Jurkat, Clone E6-1 (cell line): ENCODE measurements around the gene POM121C.
"Not testable (repeated sequence)": the region's sequence is repeated elsewhere in the genome, so short reads cannot be mapped to it uniquely, and the experiment has no call there.

Experiments used
- DNase-seq: peaks from one replicate; pipeline ENCODE4 v3.0.0-alpha.2; 2011; ENCODE audit warnings: low read depth, low spot score
- H3K4me3 ChIP-seq: 2 replicates; pipeline ENCODE4 v1.5.1; 2011; ENCODE audit warnings: mild to moderate bottlenecking, low read length, control low read depth, moderate library complexity

Gene POM121C

DNA sequence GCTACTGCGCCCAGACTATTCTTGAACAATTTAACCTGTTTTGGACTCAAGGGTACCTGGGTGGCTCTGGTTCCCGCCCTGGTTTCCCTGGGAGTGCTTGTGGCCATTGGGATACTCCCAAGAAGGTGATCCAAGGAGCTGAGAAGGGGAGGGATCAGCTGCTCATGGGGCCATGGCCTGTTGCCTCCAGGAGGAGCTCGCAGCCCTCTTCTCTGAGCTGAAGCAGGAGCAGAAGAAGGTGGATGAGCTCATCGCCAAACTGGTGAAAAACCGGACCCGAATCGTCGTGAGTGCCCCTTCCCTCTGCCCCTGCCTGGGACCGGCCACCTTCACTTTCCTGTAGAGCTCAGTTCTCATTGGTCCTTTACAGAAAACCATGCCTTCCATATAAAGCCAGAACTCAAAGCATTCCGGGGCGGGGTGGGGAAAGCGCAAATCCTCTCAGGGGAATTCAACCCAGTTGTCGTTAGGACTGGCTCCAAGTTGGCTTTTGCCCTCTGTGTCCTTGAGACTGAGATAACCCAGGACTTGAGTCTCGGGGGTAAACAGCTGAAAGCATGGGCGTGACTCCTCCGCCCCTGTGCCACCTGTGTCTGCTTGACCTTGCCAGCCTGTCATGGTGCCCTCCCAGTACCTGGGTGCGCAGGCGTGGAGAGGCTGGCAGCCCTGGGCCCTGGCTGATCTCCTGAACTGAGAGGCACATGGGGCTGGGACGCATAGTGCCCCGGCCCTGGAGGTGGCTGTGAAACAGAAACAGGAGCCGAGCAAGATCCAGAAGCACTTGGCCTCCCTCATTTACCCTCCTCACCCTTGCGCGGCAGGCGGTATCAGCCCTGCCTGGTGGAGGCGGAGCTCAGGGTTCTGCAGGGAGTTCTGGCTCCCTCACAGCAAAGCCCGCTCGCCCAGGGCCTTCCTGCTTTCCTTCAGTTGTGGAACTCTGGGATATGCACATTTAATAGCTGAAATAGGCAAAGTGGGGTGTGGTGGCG, 82.3 kb downstream of the POM121C start:
- not testable (repeated sequence) for H3K4me3 ChIP-seq, DNase-seq

DNA sequence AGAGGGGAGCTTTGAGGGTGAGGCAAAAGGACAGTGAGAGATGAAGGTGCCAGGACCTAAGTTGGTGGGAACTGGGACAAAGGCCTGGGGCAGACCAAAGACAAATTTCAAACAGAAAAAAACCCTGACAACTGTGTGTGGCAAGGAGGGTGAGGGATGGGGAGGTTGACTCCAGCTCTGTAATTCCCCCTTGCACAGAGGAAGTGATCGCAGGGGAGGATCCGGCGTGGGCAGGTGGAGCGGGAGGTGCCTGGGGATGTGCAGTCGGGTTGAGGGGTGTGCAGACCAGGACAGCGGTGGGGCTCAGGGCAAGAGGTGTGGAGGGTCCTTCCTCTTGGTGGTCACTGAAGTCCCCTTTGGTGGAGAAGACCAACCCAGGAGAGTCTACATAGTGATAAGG, 85.5 kb downstream of the POM121C start:
- H3K4me3 ChIP-seq = not testable (repeated sequence)

DNA sequence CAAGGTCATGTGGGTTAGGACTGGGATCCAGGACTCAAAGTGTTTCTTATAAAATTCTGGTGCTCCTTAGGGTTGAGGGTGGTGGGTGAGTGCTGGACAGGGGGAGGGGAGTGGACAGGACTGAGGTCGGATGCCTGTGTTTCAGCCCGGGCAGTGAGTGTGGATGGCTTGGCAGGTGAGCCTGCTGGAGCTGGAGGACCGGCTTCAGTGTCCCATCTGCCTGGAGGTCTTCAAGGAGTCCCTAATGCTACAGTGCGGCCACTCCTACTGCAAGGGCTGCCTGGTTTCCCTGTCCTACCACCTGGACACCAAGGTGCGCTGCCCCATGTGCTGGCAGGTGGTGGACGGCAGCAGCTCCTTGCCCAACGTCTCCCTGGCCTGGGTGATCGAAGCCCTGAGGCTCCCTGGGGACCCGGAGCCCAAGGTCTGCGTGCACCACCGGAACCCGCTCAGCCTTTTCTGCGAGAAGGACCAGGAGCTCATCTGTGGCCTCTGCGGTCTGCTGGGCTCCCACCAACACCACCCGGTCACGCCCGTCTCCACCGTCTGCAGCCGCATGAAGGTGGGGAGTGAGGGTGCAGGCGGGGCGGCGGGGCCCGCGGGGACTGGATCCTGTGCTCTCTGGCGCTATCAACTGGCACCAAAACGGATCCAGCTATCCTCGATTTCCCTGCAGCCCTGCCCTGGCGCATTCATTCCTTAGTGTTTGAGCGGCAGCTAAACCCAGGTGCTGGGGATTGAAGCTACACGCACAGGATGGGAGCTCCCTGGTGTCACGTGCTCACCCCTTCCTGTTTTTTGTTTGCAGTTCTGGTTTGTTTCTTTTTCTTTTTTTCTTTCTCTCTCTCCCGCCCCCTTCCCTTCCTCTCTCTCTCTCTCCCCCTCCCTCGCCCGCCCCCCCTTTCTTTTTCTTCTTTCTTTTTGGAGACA, 87.1 kb downstream of the POM121C start:
- not testable (repeated sequence) for DNase-seq, H3K4me3 ChIP-seq

More for the DNA sequence above, 85.5 kb downstream of the POM121C start:
- DNase-seq = not testable (repeated sequence)

DNA sequence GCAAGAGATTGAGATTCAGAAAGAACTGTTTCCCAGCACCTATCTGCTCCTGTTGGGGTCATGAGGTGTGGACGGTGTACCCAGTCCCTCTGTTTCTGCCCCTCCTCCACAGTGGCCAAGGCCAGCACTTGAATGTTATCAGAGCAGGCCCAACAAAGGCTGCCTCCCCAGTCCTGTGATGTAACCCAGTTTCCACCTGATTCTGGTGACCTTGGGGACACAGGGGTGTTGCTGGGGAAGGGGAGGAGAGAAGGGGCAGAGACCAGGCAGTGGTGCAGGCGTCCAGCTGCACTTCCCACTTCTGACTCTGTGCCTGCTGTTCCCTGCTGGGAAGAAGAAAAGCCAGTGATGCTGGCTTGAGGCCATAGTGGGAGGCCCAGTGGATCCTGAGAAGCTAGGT, 88.2 kb downstream of the POM121C start:
- DNase-seq, H3K4me3 ChIP-seq: not testable (repeated sequence)

DNA sequence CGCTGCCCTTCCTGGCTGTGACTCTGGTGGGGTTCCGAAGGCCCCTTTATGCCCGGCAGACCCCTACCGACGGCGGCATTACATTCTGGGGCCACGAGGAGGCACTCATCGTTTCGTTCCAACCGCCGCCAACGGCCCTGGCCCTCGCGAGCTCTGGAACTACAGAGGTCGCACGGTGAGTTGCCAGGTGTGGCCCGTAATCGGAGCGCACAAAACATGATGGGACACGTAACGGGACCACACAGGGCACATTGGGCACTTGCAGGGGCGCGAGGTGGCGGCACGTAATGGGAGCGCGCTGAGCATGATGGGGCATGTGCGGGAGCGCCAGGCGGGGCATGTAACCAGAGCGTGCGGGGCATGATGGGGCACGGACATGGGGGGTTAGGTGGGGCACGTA, 90.8 kb downstream of the POM121C start, which contains the start of gene TRIM73:
TSS of gene TRIM73 (plus strand) at position 301 of the 400 bp plus-strand sequence. CDS start 3,305 bp downstream, outside the sequence.
- DNase-seq, H3K4me3 ChIP-seq: not testable (repeated sequence)

DNA sequence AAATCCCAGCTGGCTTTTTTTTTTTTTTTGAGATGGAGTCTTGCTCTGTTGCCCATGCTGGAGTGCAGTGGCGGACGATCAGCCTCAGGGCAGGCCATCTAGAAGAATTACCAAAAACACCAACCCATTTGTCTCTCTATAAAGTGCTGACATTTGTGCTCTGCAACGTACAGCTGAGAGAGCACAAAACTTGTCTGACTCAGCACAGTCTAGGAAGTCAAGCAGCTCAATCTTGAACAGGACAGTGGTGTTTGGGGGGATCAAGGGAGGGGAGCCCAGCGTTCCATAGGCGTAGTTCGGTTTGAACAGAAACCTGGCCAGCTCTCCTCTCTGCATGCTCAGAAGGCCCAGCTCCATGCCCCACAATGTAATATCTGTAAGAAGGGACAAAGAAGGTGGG, 92.9 kb downstream of the POM121C start:
- DNase-seq, H3K4me3 ChIP-seq: not testable (repeated sequence)

DNA sequence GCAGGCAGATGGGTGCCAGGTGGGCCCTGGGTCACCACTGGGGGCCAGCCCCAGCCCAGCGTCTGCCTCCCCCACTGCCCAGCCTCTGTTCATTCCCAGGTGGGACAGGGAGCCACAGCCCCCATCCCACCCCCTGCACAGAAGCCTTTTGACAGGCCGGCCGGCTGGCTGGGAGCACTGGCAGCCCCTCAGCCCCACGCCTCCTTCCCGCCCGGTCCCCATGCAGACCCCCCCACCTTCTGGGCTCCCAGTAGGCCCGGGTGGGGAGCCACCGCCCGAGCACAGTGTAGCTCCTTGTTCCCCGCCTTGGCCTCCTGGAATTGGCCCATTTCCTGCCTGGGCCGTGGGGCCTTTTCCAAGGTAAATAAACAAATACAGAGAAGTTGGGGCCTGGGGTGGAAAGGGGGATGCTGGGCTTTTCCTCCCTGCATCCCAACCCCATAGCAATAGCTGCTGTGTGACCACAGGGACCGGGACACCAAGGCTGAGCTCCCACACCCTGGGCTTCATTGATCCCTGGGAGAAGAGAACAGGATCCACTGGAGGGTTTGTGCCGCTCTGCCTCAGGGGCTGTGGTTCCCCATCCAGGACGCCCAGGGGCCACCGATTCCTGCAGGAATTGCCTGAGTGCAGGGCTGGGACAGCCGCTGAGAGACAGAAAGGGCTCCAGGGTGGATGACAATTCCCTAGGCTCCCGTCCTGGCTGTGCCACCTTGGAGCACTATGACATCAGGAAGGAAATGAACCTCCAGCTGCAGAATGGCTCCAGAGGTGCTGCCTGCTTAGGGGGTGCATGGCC, 111.4 kb downstream of the POM121C start:
- DNase-seq, H3K4me3 ChIP-seq: not testable (repeated sequence)

DNA sequence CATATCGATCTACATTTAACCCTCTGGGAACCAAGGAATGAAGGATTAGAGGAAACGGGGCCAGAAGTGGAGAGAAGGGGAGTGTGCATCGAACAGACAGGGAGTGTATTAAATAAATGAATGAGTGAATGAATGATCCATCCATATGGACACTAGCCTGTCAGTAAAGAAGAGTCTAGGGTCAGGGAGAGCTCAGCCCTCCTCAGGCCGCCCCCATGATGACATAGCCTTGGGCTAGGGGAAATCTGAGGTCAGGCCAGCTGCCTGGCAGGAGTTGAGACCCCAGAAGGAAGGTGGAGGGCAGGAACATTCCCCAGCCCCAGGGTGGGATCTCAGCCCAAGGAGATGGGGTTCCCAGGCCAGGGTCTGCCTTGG, 112.0 kb downstream of the POM121C start:
- DNase-seq, H3K4me3 ChIP-seq: not testable (repeated sequence)

DNA sequence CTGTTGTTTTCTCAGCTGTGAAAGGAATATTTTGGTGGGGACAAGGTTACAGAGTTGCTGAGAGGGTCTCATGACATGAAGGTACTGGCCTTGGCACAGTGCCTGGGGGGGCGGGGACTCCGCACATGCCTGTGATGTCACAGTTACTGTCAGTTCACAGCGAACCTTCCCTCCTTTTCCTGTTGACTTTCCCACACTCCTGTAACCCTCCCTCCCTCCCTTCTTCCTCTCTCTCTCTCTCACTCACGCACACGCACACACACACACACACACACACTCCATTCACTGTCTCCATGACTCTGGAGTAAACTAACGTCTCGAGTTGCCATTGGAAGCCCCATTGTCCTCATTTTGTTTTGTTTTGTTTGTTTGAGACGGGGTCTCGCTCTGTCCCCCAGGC, 118.8 kb downstream of the POM121C start:
- DNase-seq, H3K4me3 ChIP-seq: not testable (repeated sequence)
